ENCODE data around the gene ARHGAP26.

ARHGAP26 gene

DNA sequence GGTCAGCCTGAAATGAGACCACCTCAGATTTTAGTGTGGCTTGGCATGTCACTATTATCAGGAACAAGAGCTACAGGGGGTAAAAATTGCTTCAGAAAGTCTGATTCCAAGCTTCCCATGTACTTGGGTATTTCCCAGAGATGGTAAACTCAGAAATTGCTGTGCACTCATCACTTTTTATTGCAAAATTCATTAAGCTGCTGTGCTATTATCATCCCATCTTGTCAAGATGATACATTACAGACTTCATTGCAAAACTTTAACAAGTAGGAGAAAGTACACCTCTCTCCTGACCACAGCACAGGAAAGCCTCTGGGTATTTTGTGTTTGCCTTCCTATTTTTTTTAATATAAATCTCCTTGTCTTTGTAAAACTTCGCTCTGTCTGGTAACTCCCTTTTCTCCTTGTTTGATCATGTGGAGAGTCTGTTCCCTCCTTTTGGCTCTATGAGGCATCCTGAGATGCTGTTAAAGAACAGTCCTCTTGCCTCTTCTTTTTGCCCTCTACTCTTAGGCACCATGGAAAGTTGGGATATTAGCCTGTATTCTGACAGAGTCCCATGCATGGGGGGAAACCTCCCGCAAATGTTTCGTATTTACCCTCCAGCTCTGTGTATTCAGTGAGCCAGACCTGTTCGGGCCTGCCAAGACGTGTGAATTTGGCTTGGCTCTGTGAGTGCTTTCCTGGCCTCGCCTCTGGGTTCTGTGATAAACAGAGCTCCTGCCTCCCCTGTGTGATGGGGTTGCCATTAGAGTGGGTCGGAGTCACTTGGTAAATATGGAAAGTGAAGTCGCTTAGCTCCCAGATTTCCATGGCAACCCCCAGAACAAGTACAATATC lies 372.6 kb downstream of the ARHGAP26 start:
- TF ChIP-seq, protein P1, sequence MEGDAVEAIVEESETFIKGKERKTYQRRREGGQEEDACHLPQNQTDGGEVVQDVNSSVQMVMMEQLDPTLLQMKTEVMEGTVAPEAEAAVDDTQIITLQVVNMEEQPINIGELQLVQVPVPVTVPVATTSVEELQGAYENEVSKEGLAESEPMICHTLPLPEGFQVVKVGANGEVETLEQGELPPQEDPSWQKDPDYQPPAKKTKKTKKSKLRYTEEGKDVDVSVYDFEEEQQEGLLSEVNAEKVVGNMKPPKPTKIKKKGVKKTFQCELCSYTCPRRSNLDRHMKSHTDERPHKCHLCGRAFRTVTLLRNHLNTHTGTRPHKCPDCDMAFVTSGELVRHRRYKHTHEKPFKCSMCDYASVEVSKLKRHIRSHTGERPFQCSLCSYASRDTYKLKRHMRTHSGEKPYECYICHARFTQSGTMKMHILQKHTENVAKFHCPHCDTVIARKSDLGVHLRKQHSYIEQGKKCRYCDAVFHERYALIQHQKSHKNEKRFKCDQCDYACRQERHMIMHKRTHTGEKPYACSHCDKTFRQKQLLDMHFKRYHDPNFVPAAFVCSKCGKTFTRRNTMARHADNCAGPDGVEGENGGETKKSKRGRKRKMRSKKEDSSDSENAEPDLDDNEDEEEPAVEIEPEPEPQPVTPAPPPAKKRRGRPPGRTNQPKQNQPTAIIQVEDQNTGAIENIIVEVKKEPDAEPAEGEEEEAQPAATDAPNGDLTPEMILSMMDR (conservative IDR thresholded peaks at IDR 0.05; ENCODE audit: low read depth, low read length): no peak
- H3K79me2 ChIP-seq (ENCODE audit: insufficient read depth, low read depth): no peaks in the 10 kb centered on the region
- no peaks in the 10 kb centered on the region for H4K20me1 ChIP-seq (ENCODE audit: insufficient read depth)
- no peak overlapping the region for H3K27ac ChIP-seq
- no peak overlapping the region for H3K4me2 ChIP-seq
- no peak overlapping the region for H3K4me3 ChIP-seq (IDR thresholded peaks at IDR 0.05; ENCODE audit: insufficient read depth, low read depth, low read length)
- H3K36me3 ChIP-seq (ENCODE audit: insufficient read depth): no peaks in the 10 kb centered on the region
- peaks cover 17% of the 10 kb centered on the region for H3K4me1 ChIP-seq (ENCODE audit: low read depth, poor library complexity, severe bottlenecking)
- H2AFZ ChIP-seq (ENCODE audit: low read depth): no peak overlapping the region
- no peaks in the 10 kb centered on the region for H3K27me3 ChIP-seq (ENCODE audit: insufficient read depth, low read depth)
- no peak overlapping the region for H3K9ac ChIP-seq

DNA sequence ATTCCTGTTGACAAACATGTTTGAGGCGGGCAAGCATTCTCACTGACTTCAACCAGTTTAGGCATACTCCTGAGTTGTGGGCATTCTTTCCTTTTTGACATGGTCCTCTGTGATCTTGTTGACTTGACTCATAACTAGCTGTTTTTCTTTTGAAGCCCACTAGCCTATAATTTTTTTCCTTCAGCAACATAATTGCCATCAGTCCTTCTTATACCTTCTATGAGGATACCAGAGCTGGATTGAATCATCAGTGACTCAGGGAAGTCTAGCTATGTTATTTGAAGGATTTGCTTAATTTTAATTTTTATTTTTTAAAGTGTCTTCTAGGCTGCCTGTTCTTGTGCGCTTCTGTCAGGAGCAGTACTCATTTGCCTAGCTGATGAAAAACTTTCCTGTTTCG lies 373.8 kb downstream of the ARHGAP26 start:
- H3K27ac ChIP-seq: no peak overlapping the region
- TF ChIP-seq, protein P1 (conservative IDR thresholded peaks at IDR 0.05; ENCODE audit: low read depth, low read length): no peak

DNA sequence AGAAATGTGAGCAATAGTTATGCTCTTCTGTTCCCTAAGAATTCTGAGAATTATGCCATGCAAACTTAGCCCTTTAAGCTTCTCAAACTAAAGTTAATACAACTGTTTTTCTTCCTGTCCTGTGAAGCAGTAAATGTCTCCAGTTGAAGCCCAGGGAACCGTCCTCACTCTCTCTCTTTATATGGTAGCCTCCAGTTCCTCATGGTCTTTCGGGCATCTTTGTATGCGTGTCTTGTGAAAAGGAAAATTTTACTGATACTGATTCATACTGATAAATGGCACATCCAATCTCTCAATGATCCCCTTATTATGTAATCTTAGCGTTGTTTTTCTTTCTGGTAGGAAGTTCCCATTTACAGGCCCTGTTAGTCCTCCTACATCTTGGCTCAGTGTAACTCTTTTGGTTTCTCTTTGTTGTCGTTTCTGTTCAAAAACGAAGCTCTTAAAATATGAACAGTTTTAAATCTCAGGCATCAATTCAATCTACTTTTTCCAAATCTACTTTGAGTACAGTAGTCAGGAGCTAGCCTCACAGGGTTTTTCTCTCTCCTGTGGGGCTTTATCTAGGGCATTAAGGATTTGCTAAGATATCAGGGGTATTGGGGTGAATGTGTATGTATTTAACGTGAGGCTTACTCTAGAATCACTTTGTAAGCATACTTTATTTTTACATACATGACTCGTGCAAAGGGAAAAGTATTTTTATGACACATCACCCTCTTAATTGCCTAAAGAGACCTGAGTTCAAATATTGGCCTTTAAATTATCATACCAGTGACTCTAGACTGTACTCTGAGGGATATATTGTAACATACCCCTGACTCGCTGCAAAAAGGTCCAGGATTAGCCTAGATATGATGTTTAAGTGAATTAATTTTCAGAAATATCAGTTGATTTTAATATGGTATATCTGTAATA lies 375.3 kb downstream of the ARHGAP26 start:
- Histone ChIP-seq H3K27ac (no peak overlapping the region), H3K36me3 (ENCODE audit: insufficient read depth) (no peaks in the 10 kb centered on the region), H3K27me3 (ENCODE audit: insufficient read depth, low read depth) (no peaks in the 10 kb centered on the region), H2AFZ (ENCODE audit: low read depth) (no peak overlapping the region), H3K4me3 (IDR thresholded peaks at IDR 0.05; ENCODE audit: insufficient read depth, low read depth, low read length) (no peak overlapping the region), H3K4me2 (no peak overlapping the region), H3K79me2 (ENCODE audit: insufficient read depth, low read depth) (no peaks in the 10 kb centered on the region), H3K4me1 (ENCODE audit: low read depth, poor library complexity, severe bottlenecking) (peaks cover 12% of the 10 kb centered on the region), H3K9ac (no peak overlapping the region), H4K20me1 (ENCODE audit: insufficient read depth) (no peaks in the 10 kb centered on the region)
- TF ChIP-seq, protein P1 (conservative IDR thresholded peaks at IDR 0.05; ENCODE audit: low read depth, low read length): no peak

More for the DNA sequence above, 373.8 kb downstream of the ARHGAP26 start:
- H3K4me2 ChIP-seq: no peak overlapping the region
- no peak overlapping the region for H3K4me3 ChIP-seq (IDR thresholded peaks at IDR 0.05; ENCODE audit: insufficient read depth, low read depth, low read length)
- no peaks in the 10 kb centered on the region for H3K27me3 ChIP-seq (ENCODE audit: insufficient read depth, low read depth)
- no peak overlapping the region for H3K9ac ChIP-seq
- H3K36me3 ChIP-seq (ENCODE audit: insufficient read depth): no peaks in the 10 kb centered on the region
- no peaks in the 10 kb centered on the region for H3K79me2 ChIP-seq (ENCODE audit: insufficient read depth, low read depth)
- peaks cover 12% of the 10 kb centered on the region for H3K4me1 ChIP-seq (ENCODE audit: low read depth, poor library complexity, severe bottlenecking)
- no peak overlapping the region for H2AFZ ChIP-seq (ENCODE audit: low read depth)
- H4K20me1 ChIP-seq (ENCODE audit: insufficient read depth): no peaks in the 10 kb centered on the region

DNA sequence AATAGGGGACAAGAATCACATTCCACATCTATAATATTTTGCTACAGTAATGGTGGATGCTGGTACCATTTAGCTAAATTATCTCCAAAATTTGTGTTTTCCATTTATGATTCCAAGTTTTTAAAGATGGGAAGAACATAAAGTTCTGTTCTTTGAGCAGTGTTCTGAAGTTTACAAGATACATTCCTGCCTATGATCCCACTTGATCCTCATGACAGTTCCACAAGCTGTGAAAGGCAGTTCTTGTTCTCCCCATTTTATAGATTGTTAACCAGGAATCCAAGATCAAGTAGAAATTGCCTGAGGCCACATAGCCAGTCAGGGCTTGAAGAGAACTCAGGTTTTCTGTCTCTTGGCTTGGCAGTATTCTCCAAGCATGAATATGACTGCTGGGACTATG lies 376.0 kb downstream of the ARHGAP26 start:
- Histone ChIP-seq H3K4me3 (IDR thresholded peaks at IDR 0.05; ENCODE audit: insufficient read depth, low read depth, low read length) (no peak overlapping the region), H3K36me3 (ENCODE audit: insufficient read depth) (no peaks in the 10 kb centered on the region), H2AFZ (ENCODE audit: low read depth) (no peak overlapping the region), H4K20me1 (ENCODE audit: insufficient read depth) (no peaks in the 10 kb centered on the region), H3K4me1 (ENCODE audit: low read depth, poor library complexity, severe bottlenecking) (peaks cover 12% of the 10 kb centered on the region), H3K27me3 (ENCODE audit: insufficient read depth, low read depth) (no peaks in the 10 kb centered on the region), H3K79me2 (ENCODE audit: insufficient read depth, low read depth) (no peaks in the 10 kb centered on the region), H3K9ac (no peak overlapping the region), H3K4me2 (no peak overlapping the region), H3K27ac (no peak overlapping the region)
- TF ChIP-seq, protein P1 (conservative IDR thresholded peaks at IDR 0.05; ENCODE audit: low read depth, low read length): no peak
